Thyroid gland (tissue), 4 donors: Measurements from ENCODE around the gene KIF2C. TPM values are rescaled to one million over a fixed set of nuclear protein-coding genes. Genes with fewer than 3 reads are reported as not detected.
"Not testable (repeated sequence)": the region's sequence is repeated elsewhere in the genome, so short reads cannot be mapped to it uniquely, and the experiment has no call there.

Experiments used
- DNase-seq, 2 donors: peaks; one replicate each; pipeline ENCODE4 v3.0.0-alpha.2; 2019
- H3K27ac ChIP-seq, 3 donors: fragments of 200-600 bp; sonication (generic); 1 replicate in 2 of 3; 2 replicates in 1 of 3; pipeline ENCODE4 v1.5.1; 2016 to 2019; ENCODE audit warnings: mild to moderate bottlenecking in 1 of 3, moderate library complexity in 1 of 3
- H3K27me3 ChIP-seq: fragments of 200-600 bp; sonication (generic); one replicate; pipeline ENCODE4 v1.5.1; 2019
- H3K36me3 ChIP-seq, 2 donors: fragments of 200-600 bp; sonication (generic); one replicate each; pipeline ENCODE4 v1.5.1; 2016 to 2019
- H3K4me1 ChIP-seq, 2 donors: fragments of 200-600 bp; sonication (generic); one replicate each; pipeline ENCODE4 v1.5.1; 2017 to 2019
- H3K4me3 ChIP-seq, 3 donors: fragments of 200-600 bp; sonication (generic); replicated peaks in 1 of 3; 1 replicate in 2 of 3; 2 replicates in 1 of 3; pipeline ENCODE4 v1.5.1; 2016; ENCODE audit warnings: mild to moderate bottlenecking in 1 of 3
- H3K9me3 ChIP-seq: fragments of 200-600 bp; sonication (generic); one replicate; pipeline ENCODE4 v1.5.1; 2017
- CTCF ChIP-seq, 6 experiments: fragments of 200-600 bp in 3 of 6; fragments of 450-650 bp in 3 of 6; sonication (generic) in 3 of 6; IDR thresholded peaks; one replicate each; pipeline ENCODE4 v1.5.1; 2016 to 2019; ENCODE audit warnings: antibody characterized with exemption in 6 of 6, mild to moderate bottlenecking in 2 of 6, inconsistent platforms in 1 of 6, moderate library complexity in 1 of 6
- POLR2A ChIP-seq, 2 donors: fragments of 450-650 bp; IDR thresholded peaks; one replicate each; pipeline ENCODE4 v1.6.1; 2017; ENCODE audit warnings: antibody characterized with exemption in 2 of 2, mild to moderate bottlenecking in 2 of 2, moderate library complexity in 1 of 2
- WGBS, 2 donors: methylation state at CpG; one replicate each; pipeline ENCODE4 v1.1.5; 2017; 5-methylcytosine and 5-hydroxymethylcytosine counted together
- intact Hi-C: fragments of 100-400 bp; cut with DNase I; formaldehyde crosslinking; loops from one replicate; pipeline ENCODE4 v1.15.1; 2023
- total RNA-seq, 4 donors: library from RNA; depleted of rRNA; stranded (reverse); fragments of >200 nt; gene quantifications; one replicate each; pipeline ENCODE4 v1.2.3, GENCODE V29; 2016

KIF2C gene
- total RNA-seq, 4 donors from 2014 or later = 0.63 to 1.2 (median 1.0) TPM

GRCh38 chr1:44733365-44733764 is 6.3 kb upstream of the KIF2C start:
- no peak for DNase-seq
- Histone ChIP-seq H3K9me3 (no peaks in the 10 kb centered on the region), H3K4me3 (no peak overlapping the region), H3K36me3 (no peaks in the 10 kb centered on the region), H3K27ac (peak overlapping the region in 1 of 3 donors; percentile 12), H3K4me1 (peaks cover 12 to 15% of the 10 kb centered on the region in 2 donors), H3K27me3 (no peaks in the 10 kb centered on the region)
- WGBS, 2 donors = 30 to 45% methylated on average over 1 of the region's 1 CpG
- TF ChIP-seq POLR2A (IDR thresholded peaks at IDR 0.05) (no peak), CTCF (IDR thresholded peaks at IDR 0.05) (no peak)
- intact Hi-C loops = no loop called here

GRCh38 chr1:44733784-44734183 is 5.9 kb upstream of the KIF2C start:
- intact Hi-C loops = no loop called here
- WGBS, 2 donors = 81 to 82% methylated on average over 1 of the region's 1 CpG
- no peaks in the 10 kb centered on the region for H3K9me3 ChIP-seq
- no peaks in the 10 kb centered on the region for H3K27me3 ChIP-seq
- DNase-seq = no peak
- H3K4me3 ChIP-seq = no peak overlapping the region
- TF ChIP-seq POLR2A (IDR thresholded peaks at IDR 0.05) (no peak), CTCF (IDR thresholded peaks at IDR 0.05) (no peak)
- H3K4me1 ChIP-seq = peaks cover 12 to 15% of the 10 kb centered on the region in 2 donors
- no peaks in the 10 kb centered on the region for H3K36me3 ChIP-seq
- H3K27ac ChIP-seq = peak overlapping the region in 1 of 3 donors; percentile 12

GRCh38 chr1:44735992-44736391 is 3.6 kb upstream of the KIF2C start:
- intact Hi-C loops = no loop called here
- 87 to 90% methylated on average over 1 of the region's 1 CpG for WGBS, 2 donors
- TF ChIP-seq CTCF (IDR thresholded peaks at IDR 0.05) = no peak
- TF ChIP-seq POLR2A (IDR thresholded peaks at IDR 0.05) = no peak

GRCh38 chr1:44738953-44739306 is 707 bp upstream of the KIF2C start:
- peak overlapping the region; percentile 62 to 95 (median 76) for H3K27ac ChIP-seq
- 73 to 94% methylated on average over 1 of the region's 1 CpG for WGBS, 2 donors

More at GRCh38 chr1:44735992-44736391, 3.6 kb upstream of the KIF2C start:
- H3K4me3 ChIP-seq = no peak overlapping the region
- no peaks in the 10 kb centered on the region for H3K9me3 ChIP-seq
- H3K36me3 ChIP-seq = no peaks in the 10 kb centered on the region
- H3K4me1 ChIP-seq = peaks cover 4 to 9% of the 10 kb centered on the region in 2 donors
- no peaks in the 10 kb centered on the region for H3K27me3 ChIP-seq
- H3K27ac ChIP-seq = no peak overlapping the region
- DNase-seq = no peak

GRCh38 chr1:44740179-44740617 is 561 bp downstream of the KIF2C start:
- Histone ChIP-seq H3K4me3 (peak overlapping the region in 1 of 3 donors; percentile 36), H3K9me3 (no peaks in the 10 kb centered on the region), H3K36me3 (no peaks in the 10 kb centered on the region), H3K27me3 (no peaks in the 10 kb centered on the region), H3K4me1 (peaks cover 4 to 5% of the 10 kb centered on the region in 2 donors), H3K27ac (no peak overlapping the region)
- intact Hi-C loops = loop anchor here (5.0 kb wide), 1 partner anchor 37 kb away; the partner anchor contains the start of gene RPS8
- no peak for TF ChIP-seq POLR2A (IDR thresholded peaks at IDR 0.05)
- no peak for TF ChIP-seq CTCF (IDR thresholded peaks at IDR 0.05)
- 3 to 4% methylated on average over 13 to 14 of the region's 14 CpGs for WGBS, 2 donors
- no peak for DNase-seq

More at GRCh38 chr1:44738953-44739306, 707 bp upstream of the KIF2C start:
- H3K4me3 ChIP-seq = peak overlapping the region in 1 of 3 donors; percentile 36
- H3K36me3 ChIP-seq, H3K9me3 ChIP-seq, DNase-seq, H3K4me1 ChIP-seq, intact Hi-C loops, H3K27me3 ChIP-seq: not testable (repeated sequence)
